B cell (primary cell): ENCODE measurements around the gene ARHGAP26. TPM values are rescaled to one million over a fixed set of nuclear protein-coding genes. Genes with fewer than 3 reads are reported as not detected.
"Not testable (repeated sequence)": the region's sequence is repeated elsewhere in the genome, so short reads cannot be mapped to it uniquely, and the experiment has no call there.

Source experiments
- ATAC-seq: fragments of 200-7000 bp; cut with Tn5 transposase; one replicate; pipeline ENCODE4 v1.10.0; 2021; ENCODE audit warnings: low read depth, mild to moderate bottlenecking, moderate number of reproducible peaks, moderate library complexity
- CTCF ChIA-PET: fragments of 350-600 bp; sonication (Branson Sonifier 250); formaldehyde crosslinking; loops from one replicate; lab custom pipeline; 2021; ENCODE audit warnings: antibody characterized with exemption, inconsistent platforms; lab: Charles Lee
- POLR2A ChIA-PET: fragments of 350-600 bp; sonication (Branson Sonifier 250); formaldehyde crosslinking; loops from one replicate; lab custom pipeline; 2021; ENCODE audit warnings: antibody characterized with exemption; lab: Charles Lee
- DNase-seq: peaks from one replicate; pipeline ENCODE4 v3.0.0; 2013
- H2AFZ ChIP-seq: 2 replicates; pipeline ENCODE4 v1.6.1; 2012; ENCODE audit warnings: mild to moderate bottlenecking, low read depth, low read length; ENCODE audit not compliant: insufficient read depth, poor library complexity, severe bottlenecking
- H3K27ac ChIP-seq, 2 donors: 1 replicate in 1 of 2; 2 replicates in 1 of 2; pipeline ENCODE4 v1.5.1; 2012 to 2013; ENCODE audit warnings: low read length in 2 of 2, mild to moderate bottlenecking in 2 of 2, moderate library complexity in 1 of 2
- H3K27me3 ChIP-seq, 4 experiments: fragments of 200-600 bp in 1 of 4; sonication (generic) in 1 of 4; replicated peaks in 1 of 4; 1 replicate in 2 of 4; 2 replicates in 2 of 4; pipeline versions ENCODE4 v1.6.1 to v1.7.0; 2013 to 2016; ENCODE audit warnings: low read length in 3 of 4, mild to moderate bottlenecking in 2 of 4, mixed read lengths in 1 of 4, moderate library complexity in 1 of 4; ENCODE audit not compliant: insufficient read depth in 4 of 4, control insufficient read depth in 3 of 4; ENCODE audit errors: control extremely low read depth in 1 of 4
- H3K36me3 ChIP-seq, 2 experiments: replicated peaks in 1 of 2; 1 replicate in 1 of 2; 2 replicates in 1 of 2; pipeline versions ENCODE4 v1.6.1 to v1.7.1; 2013; ENCODE audit warnings: low read length in 1 of 2; ENCODE audit not compliant: insufficient read depth in 2 of 2, control insufficient read depth in 1 of 2; ENCODE audit errors: control extremely low read depth in 1 of 2, extremely low read depth in 1 of 2
- H3K4me1 ChIP-seq, 2 donors: fragments of 200-600 bp in 1 of 2; sonication (generic) in 1 of 2; 1 replicate in 1 of 2; 2 replicates in 1 of 2; pipeline versions ENCODE4 v1.5.1 to v1.6.1; 2013 to 2017; ENCODE audit warnings: low read length in 2 of 2; ENCODE audit not compliant: control insufficient read depth in 2 of 2, insufficient read depth in 2 of 2
- H3K4me2 ChIP-seq: replicated peaks from 2 replicates; pipeline ENCODE3; 2012; ENCODE audit warnings: mild to moderate bottlenecking, low read depth, low read length; ENCODE audit not compliant: poor library complexity, severe bottlenecking
- H3K4me3 ChIP-seq, 5 experiments: fragments of 200-600 bp in 1 of 5; sonication (generic) in 1 of 5; 1 replicate in 3 of 5; 2 replicates in 2 of 5; pipeline versions ENCODE4 v1.5.1 to v1.7.0; 2011 to 2016; ENCODE audit warnings: low read length in 4 of 5, mild to moderate bottlenecking in 4 of 5, low read depth in 2 of 5, control low read depth in 1 of 5, moderate library complexity in 1 of 5; ENCODE audit not compliant: insufficient read depth in 1 of 5; ENCODE audit errors: control extremely low read depth in 1 of 5, extremely low read depth in 1 of 5
- H3K79me2 ChIP-seq: fragments of 200-600 bp; sonication (generic); one replicate; pipeline ENCODE4 v1.6.0; 2016; ENCODE audit warnings: low read length; ENCODE audit not compliant: control insufficient read depth, insufficient read depth
- H3K9ac ChIP-seq: fragments of 200-600 bp; sonication (generic); 2 replicates; pipeline ENCODE4 v1.6.1; 2017; ENCODE audit warnings: mild to moderate bottlenecking, low read length, moderate library complexity
- H3K9me3 ChIP-seq, 3 donors: one replicate each; pipeline versions ENCODE4 v1.6.1 to v1.7.1; 2013; ENCODE audit warnings: low read length in 2 of 3; ENCODE audit not compliant: control insufficient read depth in 2 of 3, insufficient read depth in 1 of 3; ENCODE audit errors: control extremely low read depth in 1 of 3
- H4K20me1 ChIP-seq: 2 replicates; pipeline ENCODE4 v1.6.0; 2012; ENCODE audit warnings: mild to moderate bottlenecking, low read length; ENCODE audit not compliant: insufficient read depth, control insufficient read depth, poor library complexity, severe bottlenecking
- H3K27ac Mint-ChIP-seq: one replicate; pipeline ENCODE4 v1.8.0; 2021; ENCODE audit warnings: mixed read lengths
- H3K27me3 Mint-ChIP-seq: one replicate; pipeline ENCODE4 v1.8.0; 2021; ENCODE audit warnings: mixed read lengths
- H3K4me1 Mint-ChIP-seq: one replicate; pipeline ENCODE4 v1.8.0; 2021; ENCODE audit warnings: mixed read lengths
- H3K4me3 Mint-ChIP-seq: one replicate; pipeline ENCODE4 v1.8.0; 2021; ENCODE audit warnings: mixed read lengths
- H3K9me3 Mint-ChIP-seq: one replicate; pipeline ENCODE4 v1.8.0; 2022; ENCODE audit warnings: mixed read lengths; ENCODE audit not compliant: insufficient read depth
- EZH2 ChIP-seq: IDR thresholded peaks from 2 replicates; pipeline ENCODE4 v1.6.1; 2012; ENCODE audit warnings: borderline replicate concordance, low read depth, mild to moderate bottlenecking, moderate library complexity, low read length; ENCODE audit not compliant: insufficient read depth, poor library complexity, severe bottlenecking
- WGBS: methylation state at CpG from one replicate; pipeline ENCODE4 v1.1.5; 2013; ENCODE audit warnings: missing lambda C conversion rate; ENCODE audit not compliant: insufficient coverage; 5-methylcytosine and 5-hydroxymethylcytosine counted together
- intact Hi-C: fragments of 100-400 bp; cut with micrococcal nuclease; formaldehyde crosslinking; loops from one replicate; pipeline ENCODE4 v1.10.0; 2022
- polyA plus RNA-seq: library from polyadenylated mRNA; depleted of rRNA; stranded (reverse); fragments of >200 nt; gene quantifications from 2 replicates; pipeline ENCODE4 v1.2.3, GENCODE V29; 2012
- total RNA-seq, 2 donors: library from RNA; stranded (reverse); fragments of 120-200 nt in 1 of 2; gene quantifications; 1 replicate in 1 of 2; 2 replicates in 1 of 2; pipeline versions ENCODE4 v1.2.3 to v1.2.4, GENCODE V29; 2013 to 2022
- TF ChIP-seq, protein P1 (sequence below): fragments of 200-600 bp; IDR thresholded peaks from one replicate; pipeline ENCODE4 v1.8.0; 2022; ENCODE audit warnings: antibody characterized with exemption, mild to moderate bottlenecking

The ARHGAP26 gene
- total and polyA plus RNA-seq, 2 donors (not counting 1 experiment from before 2014, with no cell fraction given), result 1.8 to 22.5 TPM

DNA sequence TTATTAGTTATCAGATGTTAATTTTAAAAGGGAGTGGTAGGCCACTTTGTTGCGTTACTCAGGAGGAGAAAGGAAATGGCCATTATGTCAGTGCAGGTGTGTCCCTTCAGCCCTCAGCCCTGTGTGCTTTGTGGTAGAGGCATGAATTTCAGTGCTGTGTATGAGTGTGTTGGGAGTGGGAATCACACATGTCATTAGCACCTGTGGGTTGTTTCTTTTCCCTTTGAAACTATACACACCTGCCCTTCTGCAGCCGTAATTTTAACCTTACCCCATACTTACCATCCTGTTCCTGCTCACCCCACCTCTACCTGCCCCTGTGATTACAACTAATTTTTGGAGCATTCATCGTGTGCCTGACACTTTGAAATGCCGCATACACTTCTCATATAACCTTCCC, 156.4 kb downstream of the ARHGAP26 start:
- Mint-ChIP-seq H3K9me3 (no peaks in the 10 kb centered on the region), H3K4me3 (no peak overlapping the region), H3K27me3 (no peaks in the 10 kb centered on the region), H3K4me1 (peaks cover 7% of the 10 kb centered on the region), H3K27ac (no peak overlapping the region)
- no peaks in the 10 kb centered on the region for H3K4me1 ChIP-seq
- no peaks in the 10 kb centered on the region for H3K79me2 ChIP-seq
- no peak overlapping the region for H3K9ac ChIP-seq
- no peak for ATAC-seq
- intact Hi-C loops, result loop anchor here (5.0 kb wide), 1 partner anchor 296 kb away; no protein-coding TSS in a partner anchor
- H3K36me3 ChIP-seq, result no peaks in the 10 kb centered on the region
- no peak overlapping the region for H3K27ac ChIP-seq
- H4K20me1 ChIP-seq, result no peaks in the 10 kb centered on the region
- TF ChIP-seq EZH2, result no peak
- TF ChIP-seq, protein P1, sequence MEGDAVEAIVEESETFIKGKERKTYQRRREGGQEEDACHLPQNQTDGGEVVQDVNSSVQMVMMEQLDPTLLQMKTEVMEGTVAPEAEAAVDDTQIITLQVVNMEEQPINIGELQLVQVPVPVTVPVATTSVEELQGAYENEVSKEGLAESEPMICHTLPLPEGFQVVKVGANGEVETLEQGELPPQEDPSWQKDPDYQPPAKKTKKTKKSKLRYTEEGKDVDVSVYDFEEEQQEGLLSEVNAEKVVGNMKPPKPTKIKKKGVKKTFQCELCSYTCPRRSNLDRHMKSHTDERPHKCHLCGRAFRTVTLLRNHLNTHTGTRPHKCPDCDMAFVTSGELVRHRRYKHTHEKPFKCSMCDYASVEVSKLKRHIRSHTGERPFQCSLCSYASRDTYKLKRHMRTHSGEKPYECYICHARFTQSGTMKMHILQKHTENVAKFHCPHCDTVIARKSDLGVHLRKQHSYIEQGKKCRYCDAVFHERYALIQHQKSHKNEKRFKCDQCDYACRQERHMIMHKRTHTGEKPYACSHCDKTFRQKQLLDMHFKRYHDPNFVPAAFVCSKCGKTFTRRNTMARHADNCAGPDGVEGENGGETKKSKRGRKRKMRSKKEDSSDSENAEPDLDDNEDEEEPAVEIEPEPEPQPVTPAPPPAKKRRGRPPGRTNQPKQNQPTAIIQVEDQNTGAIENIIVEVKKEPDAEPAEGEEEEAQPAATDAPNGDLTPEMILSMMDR, result no peak
- CTCF ChIA-PET, result interaction anchor here (0.6 to 7.6 kb wide), 4 partner anchors 13 to 1264 kb away, joined by 3 to 123 read pairs (median 4); no protein-coding TSS in a partner anchor
- H3K4me3 ChIP-seq, result no peak overlapping the region
- H3K27me3 ChIP-seq, result no peaks in the 10 kb centered on the region
- POLR2A ChIA-PET, result no interaction called here
- 91% methylated on average over 4 of the region's 4 CpGs for WGBS
- no peak for DNase-seq
- no peak overlapping the region for H2AFZ ChIP-seq
- no peaks in the 10 kb centered on the region for H3K9me3 ChIP-seq
- no peak overlapping the region for H3K4me2 ChIP-seq

DNA sequence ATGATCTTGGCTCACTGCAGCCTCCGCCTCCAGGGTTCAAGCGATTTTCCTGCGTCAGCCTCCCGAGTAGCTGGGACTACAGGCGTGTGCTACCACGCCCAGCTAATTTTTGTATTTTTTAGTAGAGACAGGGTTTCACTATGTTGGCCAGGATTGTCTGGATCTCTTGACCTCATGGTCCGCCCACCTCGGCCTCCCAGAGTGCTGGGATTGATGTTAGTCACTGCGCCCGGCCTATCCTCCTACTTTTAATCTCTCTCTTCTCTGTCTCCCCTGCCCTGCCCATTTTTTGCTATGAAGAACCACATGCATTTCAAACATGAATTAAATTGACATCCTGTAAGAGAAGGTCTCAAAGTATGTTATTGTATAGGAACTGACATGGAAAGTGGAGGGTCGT, 158.8 kb downstream of the ARHGAP26 start:
- H3K79me2 ChIP-seq, H3K27me3 ChIP-seq, H3K9ac ChIP-seq, H3K4me2 ChIP-seq, CTCF ChIA-PET, H3K27me3 Mint-ChIP-seq, H3K4me3 Mint-ChIP-seq, H3K4me1 Mint-ChIP-seq, H3K9me3 Mint-ChIP-seq, H3K36me3 ChIP-seq, DNase-seq, H3K27ac ChIP-seq, H3K27ac Mint-ChIP-seq, ATAC-seq, H3K4me1 ChIP-seq, H3K9me3 ChIP-seq, H2AFZ ChIP-seq, POLR2A ChIA-PET, H4K20me1 ChIP-seq, H3K4me3 ChIP-seq: not testable (repeated sequence)
- intact Hi-C loops, result loop anchor here (5.0 kb wide), 1 partner anchor 293 kb away; no protein-coding TSS in a partner anchor
- 100% methylated on average over 9 of the region's 11 CpGs for WGBS
